GM19351 (cell line): ENCODE results near the gene KCNJ11.

Source experiments
- ATAC-seq: cut with Tn5 transposase; IDR thresholded peaks from one replicate; pipeline ENCODE4 v1.9.1; 2021; ENCODE audit warnings: mild to moderate bottlenecking, moderate library complexity; ENCODE audit not compliant: unreplicated experiment

KCNJ11 gene

GRCh38 chr11:17369094-17369493, 19.4 kb downstream of the KCNJ11 start:
- ATAC-seq, result peak; percentile 53

DNA sequence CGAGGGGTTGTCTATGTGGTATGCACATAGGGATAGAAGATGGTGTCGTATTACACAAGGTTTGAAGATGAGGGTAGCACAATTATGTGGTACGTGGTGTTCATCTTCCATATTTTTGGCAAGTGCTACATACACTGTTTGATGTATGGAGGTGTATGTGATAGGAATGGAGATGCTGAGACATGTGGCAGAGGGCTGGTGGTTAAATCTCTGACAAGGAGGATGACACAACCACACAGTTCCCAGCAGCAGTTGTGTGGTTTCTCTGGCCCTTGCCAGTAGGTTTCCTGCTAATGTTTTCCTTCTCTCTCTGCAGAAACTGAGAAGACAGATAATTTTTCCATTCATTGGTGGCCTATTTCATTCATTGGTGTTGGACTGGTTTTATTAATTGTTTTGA, 19.9 kb downstream of the KCNJ11 start:
- ATAC-seq, result no peak

DNA sequence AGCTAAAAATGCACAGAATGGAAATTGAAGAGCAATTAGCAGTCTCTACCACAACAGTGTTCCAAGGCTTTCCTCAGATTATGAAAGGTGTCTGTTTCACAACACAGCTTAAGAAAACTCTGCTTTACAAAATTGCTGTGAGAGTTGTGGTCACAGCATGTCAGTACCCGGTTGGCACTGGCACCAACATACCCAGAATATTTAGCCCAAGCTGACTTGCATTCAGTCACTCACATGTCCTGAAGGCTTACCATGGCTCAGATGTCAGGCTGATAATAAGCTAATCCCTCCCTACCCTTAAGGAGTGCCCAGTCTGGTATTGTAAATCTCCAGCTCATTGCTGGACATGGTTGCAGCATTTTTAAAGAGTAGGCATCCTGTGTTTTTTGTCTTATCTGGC, 22.0 kb downstream of the KCNJ11 start:
- ATAC-seq, result no peak

DNA sequence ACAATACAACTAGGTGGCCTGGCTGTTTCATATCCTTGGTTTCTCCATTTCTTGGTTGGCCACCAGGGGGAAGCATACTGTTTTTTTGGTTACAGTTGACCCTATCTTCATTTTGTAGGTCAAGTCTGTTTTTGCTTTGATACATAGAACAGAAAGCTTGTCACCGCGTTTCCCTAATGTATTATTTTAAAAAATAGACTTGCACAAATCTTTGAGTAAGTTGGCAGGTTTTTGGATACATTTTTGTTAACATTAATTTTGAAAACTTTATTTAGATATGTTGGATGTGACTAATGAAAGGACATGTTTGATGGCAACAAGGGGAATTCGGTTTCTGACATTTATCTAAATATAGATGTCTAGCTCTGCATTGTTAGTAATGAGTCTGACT, 33.9 kb downstream of the KCNJ11 start:
- peak; percentile 47 for ATAC-seq

GRCh38 chr11:17353821-17354600, 34.4 kb downstream of the KCNJ11 start:
- no peak for ATAC-seq

DNA sequence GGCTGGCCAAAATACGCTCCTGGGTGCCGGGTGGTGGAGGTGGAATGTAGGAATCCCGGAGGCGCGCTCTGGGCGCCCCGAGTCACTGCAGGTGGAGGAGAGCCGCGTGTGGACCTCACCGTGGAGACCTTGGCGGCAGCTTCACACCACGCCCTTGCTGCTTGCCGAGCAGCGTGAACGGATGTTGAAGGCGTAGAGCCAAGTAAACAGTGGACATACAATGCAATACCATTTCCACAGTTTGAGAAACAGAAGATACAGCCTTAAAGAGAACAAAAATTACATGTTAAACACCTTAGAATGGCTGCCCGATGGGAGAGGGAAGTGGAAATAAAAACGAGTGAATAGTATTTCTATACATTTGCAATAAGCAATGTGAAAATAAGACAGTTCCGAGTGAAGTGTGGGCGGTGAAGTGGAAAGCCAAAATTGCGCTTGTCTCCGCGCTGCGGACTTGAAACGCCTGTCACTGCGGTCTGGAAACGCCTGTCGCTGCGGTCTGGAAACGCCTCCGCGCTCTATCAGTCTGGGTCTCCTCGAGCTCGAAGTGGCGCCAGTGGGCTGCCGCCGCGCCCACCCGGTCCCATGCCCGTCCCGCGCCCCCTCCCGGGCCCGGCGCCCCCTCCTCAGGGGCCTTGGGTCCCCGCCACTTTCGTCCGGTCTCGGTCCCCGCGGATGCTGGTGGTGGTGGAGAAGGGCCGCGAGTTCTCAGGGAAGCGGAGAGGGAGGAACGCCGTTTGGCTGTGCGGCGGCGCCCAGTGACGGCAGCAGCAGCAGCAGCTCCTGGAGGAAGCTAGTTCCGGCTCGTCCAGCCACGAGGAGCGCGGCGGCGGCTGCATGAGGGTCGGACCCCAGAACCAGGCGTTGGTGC, 35.3 kb downstream of the KCNJ11 start:
- ATAC-seq, result peak; percentile 49

DNA sequence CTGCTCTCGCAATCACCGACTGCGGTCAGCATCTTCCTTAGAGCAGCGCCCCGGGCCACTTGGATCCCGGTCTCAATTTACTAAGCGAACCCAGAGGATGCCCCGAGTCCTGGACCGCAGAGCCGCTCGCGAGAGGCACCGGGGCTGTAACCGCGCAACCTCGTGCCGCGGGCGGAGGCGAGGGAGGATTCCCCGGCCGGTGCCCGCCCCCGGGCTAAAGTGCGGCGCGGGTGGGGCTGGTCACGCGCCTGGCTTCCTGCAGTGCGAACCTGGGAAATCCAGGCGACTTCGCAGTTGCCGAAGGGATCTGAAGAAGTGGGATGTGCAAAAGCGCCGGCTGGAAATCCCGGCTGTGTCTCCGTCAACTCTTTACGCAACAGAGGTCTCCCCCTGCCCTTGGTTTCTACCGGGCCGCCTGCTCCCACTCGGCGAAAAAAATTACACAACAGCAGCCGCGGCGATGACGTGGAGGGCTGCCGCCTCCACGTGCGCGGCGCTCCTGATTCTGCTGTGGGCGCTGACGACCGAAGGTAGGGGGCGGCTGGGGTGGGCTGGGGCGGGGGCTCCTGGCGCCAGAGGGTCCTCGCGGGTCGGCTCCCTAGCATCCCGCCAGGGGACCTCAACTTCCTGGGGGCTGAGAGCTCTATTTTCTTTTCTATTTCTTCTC, 36.8 kb downstream of the KCNJ11 start, which contains the start of gene NCR3LG1:
Gene NCR3LG1, plus strand, starts transcription at position 291 of the 667 bp plus-strand sequence. Its CDS starts 170 bp downstream, at position 461.
- ATAC-seq, result no peak

DNA sequence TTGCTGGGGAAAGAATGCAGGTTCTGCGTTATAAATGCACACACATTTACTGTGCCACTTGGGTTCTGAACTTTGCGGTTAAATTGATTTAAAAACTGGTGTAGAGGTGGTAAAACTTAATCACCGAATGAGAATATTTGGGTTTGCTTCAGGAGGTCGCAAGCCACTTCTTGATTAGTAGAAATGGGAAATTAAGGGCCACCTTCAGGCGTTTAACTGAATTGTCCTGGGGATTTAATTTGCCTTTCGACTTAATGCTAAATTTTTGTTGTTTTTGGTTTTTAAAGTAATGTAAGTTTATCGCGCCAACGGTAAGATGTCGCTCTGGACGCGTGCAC, 37.3 kb downstream of the KCNJ11 start:
- no peak for ATAC-seq

GRCh38 chr11:17350455-17351171, 37.8 kb downstream of the KCNJ11 start:
- no peak for ATAC-seq

- no peak for ATAC-seq
These were observed 40.8 kb downstream of the KCNJ11 start for GRCh38 chr11:17347676-17348075.

DNA sequence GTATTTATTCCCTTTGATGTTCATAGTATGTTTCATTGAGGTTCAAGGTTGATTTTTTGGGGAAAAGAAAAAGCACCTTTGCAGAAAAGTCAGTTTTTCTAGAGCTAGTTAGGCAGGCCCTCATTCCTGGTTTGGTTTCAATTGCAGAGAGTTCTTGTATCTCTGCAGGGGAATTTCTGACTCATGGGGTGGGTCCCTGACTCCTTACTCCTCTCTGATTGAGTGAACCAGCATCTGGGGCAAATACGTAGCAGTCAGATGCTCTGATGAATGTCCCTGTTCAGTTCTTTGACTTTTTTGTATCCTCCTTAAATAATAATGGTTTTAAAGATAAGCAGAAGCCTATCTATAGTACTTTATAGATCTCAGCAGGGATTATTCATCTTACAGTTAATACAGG, 44.6 kb downstream of the KCNJ11 start:
- ATAC-seq, result no peak

DNA sequence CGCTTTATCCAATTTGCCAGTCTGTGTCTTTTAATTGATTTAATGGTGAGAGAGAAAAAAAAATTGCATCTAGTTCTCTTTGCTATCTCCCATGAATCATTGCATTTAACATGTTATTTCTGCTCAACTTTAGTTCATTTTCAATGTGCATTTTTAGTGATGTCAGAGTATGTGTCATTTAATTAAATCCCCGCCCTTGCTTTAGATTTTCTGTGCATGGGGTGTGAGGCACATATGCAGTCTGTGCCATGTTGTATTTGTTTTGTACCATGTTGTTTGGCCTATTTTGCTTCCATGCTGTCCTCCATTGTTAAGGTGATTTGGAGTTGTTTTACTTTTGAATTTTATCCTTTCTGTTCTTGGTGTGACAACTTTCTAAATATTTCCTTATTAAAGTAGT, 45.2 kb downstream of the KCNJ11 start:
- ATAC-seq, result no peak
